Activated T-helper 1 cell treated with Interleukin-2 at 50 U/mL for 16 hours (primary cell): ENCODE results near the gene GREM2.

Experiments
- DNase-seq: peaks from one replicate; pipeline ENCODE4 v3.0.0-alpha.2; 2020; ENCODE audit warnings: low read depth

The GREM2 gene

GRCh38 chr1:240611619-240612480 lies at the start of gene GREM2:
Gene GREM2 (minus strand): TSS chr1:240612155. CDS start chr1:240493475, 118,680 bp downstream.
- peak; percentile 10 for DNase-seq

- no peak for DNase-seq
Observed at GRCh38 chr1:240658312-240658960, 46.5 kb upstream of the GREM2 start.

DNA sequence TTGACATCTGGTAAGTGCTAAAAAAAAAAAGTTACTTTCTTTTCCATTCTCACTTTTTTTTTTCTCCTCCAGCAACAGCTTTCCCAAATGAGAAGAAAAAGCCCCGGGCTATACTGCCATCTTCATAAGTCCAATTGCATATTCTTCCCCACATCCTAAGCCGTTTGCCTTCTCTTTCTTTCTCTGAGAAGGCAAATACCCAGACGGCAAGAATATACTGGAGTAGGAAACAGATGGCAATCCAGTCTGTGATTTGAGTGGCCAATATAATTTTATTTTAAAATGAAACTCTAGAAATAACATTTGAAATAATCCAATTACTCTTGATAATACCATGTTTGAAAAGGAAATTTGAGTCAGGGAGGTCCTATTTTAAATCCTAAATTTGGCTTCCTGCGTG lies 44.6 kb upstream of the GREM2 start:
- DNase-seq: no peak

DNA sequence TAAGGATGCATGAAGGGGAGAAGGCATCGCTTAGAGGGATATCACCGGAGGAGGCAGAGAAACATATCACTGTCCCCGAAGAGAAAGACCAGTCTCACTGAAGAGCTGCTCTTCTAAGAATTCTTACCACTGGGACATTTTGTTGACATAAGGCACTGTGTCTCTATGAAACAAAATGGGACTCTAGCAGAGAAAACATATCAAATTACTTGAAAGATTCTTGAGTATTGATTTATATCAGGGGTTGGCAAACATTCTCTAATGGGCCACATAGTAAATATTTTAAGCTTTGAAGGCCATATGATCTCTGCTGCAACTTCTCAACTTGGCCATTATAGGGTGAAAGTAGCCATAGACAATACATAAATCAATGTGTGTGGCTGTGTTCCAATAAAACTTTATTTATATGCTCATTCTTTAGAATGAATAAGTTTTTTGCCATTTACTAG lies 41.0 kb upstream of the GREM2 start:
- no peak for DNase-seq

GRCh38 chr1:240652549-240652948 lies 40.6 kb upstream of the GREM2 start:
- DNase-seq: no peak

DNA sequence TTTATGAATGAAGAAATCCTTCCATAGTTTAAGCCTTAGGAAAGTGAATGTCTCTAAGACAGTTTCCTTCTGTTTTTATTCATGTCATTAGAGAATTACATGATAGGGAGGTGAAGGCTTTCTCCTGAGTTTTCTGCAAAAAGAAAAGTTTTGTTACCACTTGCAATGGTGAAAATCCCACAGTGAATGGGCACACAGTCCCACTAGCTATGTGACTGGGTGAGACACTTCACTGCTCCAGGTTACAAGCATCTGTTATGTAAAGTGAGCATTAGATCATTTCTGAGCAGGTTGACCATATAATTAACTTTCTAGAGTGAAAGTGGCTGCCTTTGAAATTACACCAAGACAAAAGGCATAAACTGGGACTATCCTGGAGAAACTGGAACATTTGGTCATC lies 38.9 kb upstream of the GREM2 start:
- DNase-seq: no peak

DNA sequence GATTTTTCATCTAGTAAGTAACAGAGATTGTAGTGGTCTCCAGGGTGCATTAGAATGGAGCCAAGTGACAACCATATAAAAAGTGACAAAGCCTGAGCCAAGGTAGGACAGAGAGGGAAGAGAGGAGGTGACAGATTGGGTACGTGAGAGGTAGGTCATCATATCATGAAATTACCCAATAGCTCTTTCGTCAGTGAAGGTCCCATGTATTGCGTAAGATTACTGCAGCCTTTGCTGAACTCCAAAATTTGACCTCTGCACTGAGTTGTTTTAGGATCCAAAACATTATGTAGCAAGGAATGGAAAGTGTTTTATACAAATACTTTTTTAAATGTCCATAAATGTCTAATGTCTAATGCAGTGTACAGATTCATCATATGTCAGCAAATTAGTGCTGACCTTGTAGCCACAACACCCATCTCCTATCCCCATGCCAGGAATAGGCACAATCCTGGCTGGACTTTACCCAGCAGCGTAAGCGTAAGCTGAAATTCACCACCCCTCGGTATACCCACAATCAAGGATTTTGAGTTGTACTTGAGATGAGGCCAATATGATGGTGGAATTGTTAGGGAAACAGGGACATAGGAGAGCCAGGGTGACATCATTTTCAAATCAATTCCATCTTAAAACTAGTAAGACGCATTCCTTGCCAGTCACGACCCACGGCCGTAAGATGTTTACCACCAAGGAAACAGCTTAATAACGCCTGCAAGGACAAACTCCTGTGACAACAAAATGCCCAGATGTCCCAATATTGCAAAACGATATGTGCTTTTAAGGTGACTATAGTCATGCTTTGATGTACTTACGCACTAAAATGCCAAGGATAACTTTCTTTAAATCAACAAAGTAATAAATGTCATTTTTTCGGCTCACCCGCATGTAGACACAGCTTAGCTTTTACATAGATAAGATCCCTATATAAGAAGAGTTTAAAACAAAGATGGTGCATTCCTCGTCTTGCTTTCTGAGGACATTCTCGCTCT lies 38.1 kb upstream of the GREM2 start:
- DNase-seq: no peak

GRCh38 chr1:240646571-240647240 lies 34.8 kb upstream of the GREM2 start:
- DNase-seq: no peak

DNA sequence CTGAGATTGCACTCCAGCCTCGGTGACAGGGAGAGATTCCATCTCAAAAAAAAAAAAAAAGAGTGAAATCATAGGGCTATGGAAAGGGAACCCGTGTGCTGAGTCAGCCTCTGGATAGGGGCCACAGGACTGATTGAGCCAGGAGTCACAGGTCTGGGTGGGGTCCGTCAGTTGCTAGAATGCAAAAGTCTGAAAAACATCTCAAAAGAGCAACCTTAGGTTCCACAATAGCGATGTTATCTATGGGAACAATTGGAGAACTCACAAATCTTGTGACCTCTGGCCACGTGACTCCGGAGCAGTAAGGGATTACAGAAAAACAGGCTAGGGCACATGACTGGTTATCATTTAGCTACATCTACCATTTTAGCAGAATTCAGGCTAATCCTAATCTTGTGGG lies 32.8 kb upstream of the GREM2 start:
- DNase-seq: no peak

- DNase-seq: no peak
Observed at GRCh38 chr1:240635466-240636256, 23.7 kb upstream of the GREM2 start.

DNA sequence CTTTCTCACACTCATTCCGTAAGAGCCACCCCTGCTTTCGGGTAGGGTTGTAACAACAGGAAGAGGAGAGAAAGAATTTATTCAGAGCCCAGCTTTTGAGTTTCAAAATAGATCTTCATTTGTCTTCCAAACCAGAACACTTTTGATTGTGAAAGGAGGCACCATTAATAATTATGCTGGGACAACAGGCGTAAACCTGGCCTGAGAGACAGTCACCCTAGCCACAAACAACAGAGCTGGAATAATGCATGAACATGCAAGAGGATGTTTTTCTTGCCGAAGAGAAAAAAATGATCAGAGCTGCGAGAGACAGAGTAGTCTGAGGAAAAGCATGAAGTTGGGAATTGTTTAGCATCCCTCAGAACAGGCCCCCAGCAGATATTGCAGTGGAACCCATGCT lies 18.5 kb upstream of the GREM2 start:
- no peak for DNase-seq

- no peak for DNase-seq
Observed at GRCh38 chr1:240621249-240621648, 9.3 kb upstream of the GREM2 start.

GRCh38 chr1:240619906-240620621 lies 8.1 kb upstream of the GREM2 start:
- no peak for DNase-seq

DNA sequence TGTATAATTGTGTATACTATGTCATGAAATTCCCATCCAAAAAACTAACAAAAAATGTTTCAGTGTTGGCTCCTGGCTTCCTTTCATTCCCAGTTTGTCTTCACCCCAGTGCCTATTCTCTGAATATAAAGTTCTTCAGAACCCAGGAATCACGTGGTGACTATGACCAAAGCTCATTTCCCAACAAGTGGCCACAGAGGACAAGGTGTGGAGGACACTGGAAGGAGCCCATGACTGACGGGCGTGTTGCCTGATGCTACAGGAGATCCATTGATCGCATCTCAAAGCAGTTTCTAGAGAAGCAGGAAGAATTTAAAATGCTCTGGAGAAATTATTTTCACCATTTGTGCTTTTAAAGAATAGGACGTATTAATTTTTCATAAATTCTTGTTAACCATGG lies 7.4 kb upstream of the GREM2 start:
- DNase-seq: no peak

DNA sequence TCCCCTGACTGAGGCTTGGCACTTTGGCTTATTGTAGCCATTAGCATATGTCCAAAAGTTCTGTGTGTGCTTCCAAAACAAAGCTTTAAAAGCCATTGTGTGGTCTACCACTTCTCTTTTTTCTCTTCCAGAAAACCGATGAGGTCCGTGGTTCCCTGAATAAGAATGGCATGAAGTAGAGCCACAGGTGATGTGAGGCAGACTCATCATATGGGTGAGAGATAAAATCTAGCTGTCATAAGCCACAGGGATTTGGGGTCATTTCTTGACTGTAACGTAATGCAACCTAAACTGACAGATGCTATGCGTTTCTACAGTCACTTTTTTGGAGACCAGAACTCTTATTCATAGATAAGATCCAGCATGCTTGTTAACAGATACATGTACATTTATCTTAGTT lies 7.0 kb upstream of the GREM2 start:
- no peak for DNase-seq

GRCh38 chr1:240616018-240616417 lies 4.1 kb upstream of the GREM2 start:
- DNase-seq: no peak

GRCh38 chr1:240613356-240614142 lies 1.6 kb upstream of the GREM2 start:
- DNase-seq: no peak

DNA sequence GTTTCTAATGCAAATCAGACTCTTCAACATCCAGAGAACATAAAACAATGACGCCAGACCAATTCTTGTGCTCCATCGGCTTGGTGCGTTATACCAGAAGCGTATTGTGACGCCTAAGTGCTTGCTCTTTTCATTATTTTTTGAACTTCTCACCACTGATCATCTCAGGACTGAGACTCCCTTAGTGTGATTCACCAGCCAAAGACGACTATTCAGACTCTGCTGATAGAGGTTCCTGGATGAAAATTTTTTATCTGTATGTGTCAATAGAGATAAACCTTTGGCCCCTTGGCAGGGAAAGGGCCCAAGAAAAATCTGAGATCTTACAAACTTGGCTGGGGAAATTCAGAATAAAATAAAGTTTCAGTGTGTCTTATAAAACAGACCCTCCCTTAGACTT lies 856 bp upstream of the GREM2 start:
- DNase-seq: no peak

DNA sequence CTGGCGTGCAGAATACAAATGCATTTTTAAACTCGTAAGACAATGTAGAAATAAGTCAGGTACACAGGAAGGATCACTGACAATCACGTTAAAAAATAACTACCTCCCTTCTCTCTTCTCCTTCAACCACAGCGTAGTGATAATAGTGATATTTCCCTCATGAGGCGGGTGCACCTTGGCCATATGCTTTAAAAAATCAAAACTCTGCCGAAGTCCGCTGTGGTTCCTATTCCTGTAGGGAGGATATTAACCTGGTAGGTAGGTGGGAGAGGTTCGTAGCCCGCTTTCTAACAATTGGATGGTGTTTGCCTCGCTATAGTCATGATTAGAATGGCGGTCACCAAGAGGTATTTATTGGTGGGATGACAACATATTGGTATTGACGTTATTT lies 732 bp downstream of the GREM2 start:
- DNase-seq: no peak
